Epithelial cell of proximal tubule (primary cell): Measurements from ENCODE around the gene VRK1. TPM values are rescaled to one million over a fixed set of nuclear protein-coding genes. Genes with fewer than 3 reads are reported as not detected.
"Not testable (repeated sequence)": the region's sequence is repeated elsewhere in the genome, so short reads cannot be mapped to it uniquely, and the experiment has no call there.

Experiments used
- DNase-seq: peaks from one replicate; pipeline ENCODE4 v3.0.0-alpha.2; 2011; ENCODE audit warnings: low read depth
- H3K4me3 ChIP-seq: 2 replicates; pipeline ENCODE4 v1.5.1; 2011; ENCODE audit warnings: low read depth, mild to moderate bottlenecking, low read length
- CTCF ChIP-seq: conservative IDR thresholded peaks from 2 replicates; pipeline ENCODE4 v1.5.1; 2012; ENCODE audit warnings: low read depth, mild to moderate bottlenecking, low read length
- total RNA-seq: library from RNA; depleted of rRNA; stranded (reverse); fragments of >200 nt; gene quantifications from 2 replicates; pipeline ENCODE4 v1.2.3, GENCODE V29; 2015

The VRK1 gene
- total RNA-seq, 1 donor from 2014 or later: 47.3 TPM

GRCh38 chr14:96867634-96868033 lies 70.5 kb downstream of the VRK1 start:
- TF ChIP-seq CTCF: no peak
- H3K4me3 ChIP-seq: no peak overlapping the region
- no peak for DNase-seq

- no peak overlapping the region for H3K4me3 ChIP-seq
- no peak for TF ChIP-seq CTCF
- DNase-seq: no peak
Measured at GRCh38 chr14:96874127-96874526, 76.9 kb downstream of the VRK1 start.

GRCh38 chr14:96876747-96877146 lies 79.6 kb downstream of the VRK1 start:
- no peak overlapping the region for H3K4me3 ChIP-seq
- no peak for DNase-seq
- no peak for TF ChIP-seq CTCF

GRCh38 chr14:96881713-96882112 lies 84.5 kb downstream of the VRK1 start:
- no peak for DNase-seq
- TF ChIP-seq CTCF: no peak
- H3K4me3 ChIP-seq: no peak overlapping the region

GRCh38 chr14:96883974-96884373 lies 86.8 kb downstream of the VRK1 start:
- not testable (repeated sequence) for H3K4me3 ChIP-seq, DNase-seq

GRCh38 chr14:96888158-96888557 lies 91.0 kb downstream of the VRK1 start:
- DNase-seq: no peak
- no peak overlapping the region for H3K4me3 ChIP-seq
- TF ChIP-seq CTCF: no peak

- no peak for TF ChIP-seq CTCF
- no peak for DNase-seq
- H3K4me3 ChIP-seq: no peak overlapping the region
Measured at GRCh38 chr14:96888593-96888992, 91.4 kb downstream of the VRK1 start.

GRCh38 chr14:96889091-96889490 lies 91.9 kb downstream of the VRK1 start:
- H3K4me3 ChIP-seq: no peak overlapping the region
- DNase-seq: no peak
- no peak for TF ChIP-seq CTCF
